ENCODE results near the gene CMIP. TPM values are rescaled to one million over a fixed set of nuclear protein-coding genes. Genes with fewer than 3 reads are reported as not detected.

The CMIP gene
- polyA plus RNA-seq, 3 donors = 0.85 to 61.9 (median 0.93) TPM

DNA sequence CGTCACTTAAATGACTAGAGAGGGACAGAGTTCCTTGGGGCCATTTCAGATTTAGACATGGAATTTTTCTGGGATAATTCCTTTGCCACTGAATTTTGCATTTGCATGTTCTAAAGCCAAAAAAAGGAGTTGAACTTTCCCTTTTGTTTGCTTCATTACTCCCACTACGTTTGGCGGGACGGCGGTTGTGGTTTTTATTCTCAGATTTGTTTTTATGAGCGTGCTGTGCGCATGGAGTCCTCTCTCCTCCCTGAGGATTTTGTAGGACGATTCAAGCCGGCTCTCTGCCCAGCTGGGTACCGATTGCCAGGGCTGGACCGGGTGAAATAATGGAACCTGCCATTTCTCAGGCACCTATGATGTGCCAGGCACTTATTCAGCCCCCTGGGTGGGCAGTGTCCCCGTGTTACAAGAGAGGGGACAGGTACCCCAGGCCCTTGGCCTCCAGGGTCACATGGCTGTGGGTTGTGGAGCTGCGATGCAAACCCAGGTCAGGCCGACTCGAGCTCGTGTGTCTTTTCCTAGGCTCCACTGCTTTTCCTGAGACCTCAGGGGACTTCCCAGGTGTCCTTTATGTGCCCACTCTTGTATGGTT, 18.8 kb downstream of the CMIP start:
- H3K36me3 Mint-ChIP-seq = peaks cover 50 to 70% of the 10 kb centered on the region in 2 donors
- no peak for DNase-seq
- TF ChIP-seq, protein P1, sequence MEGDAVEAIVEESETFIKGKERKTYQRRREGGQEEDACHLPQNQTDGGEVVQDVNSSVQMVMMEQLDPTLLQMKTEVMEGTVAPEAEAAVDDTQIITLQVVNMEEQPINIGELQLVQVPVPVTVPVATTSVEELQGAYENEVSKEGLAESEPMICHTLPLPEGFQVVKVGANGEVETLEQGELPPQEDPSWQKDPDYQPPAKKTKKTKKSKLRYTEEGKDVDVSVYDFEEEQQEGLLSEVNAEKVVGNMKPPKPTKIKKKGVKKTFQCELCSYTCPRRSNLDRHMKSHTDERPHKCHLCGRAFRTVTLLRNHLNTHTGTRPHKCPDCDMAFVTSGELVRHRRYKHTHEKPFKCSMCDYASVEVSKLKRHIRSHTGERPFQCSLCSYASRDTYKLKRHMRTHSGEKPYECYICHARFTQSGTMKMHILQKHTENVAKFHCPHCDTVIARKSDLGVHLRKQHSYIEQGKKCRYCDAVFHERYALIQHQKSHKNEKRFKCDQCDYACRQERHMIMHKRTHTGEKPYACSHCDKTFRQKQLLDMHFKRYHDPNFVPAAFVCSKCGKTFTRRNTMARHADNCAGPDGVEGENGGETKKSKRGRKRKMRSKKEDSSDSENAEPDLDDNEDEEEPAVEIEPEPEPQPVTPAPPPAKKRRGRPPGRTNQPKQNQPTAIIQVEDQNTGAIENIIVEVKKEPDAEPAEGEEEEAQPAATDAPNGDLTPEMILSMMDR (IDR thresholded peaks at IDR 0.05) = no peak
- peaks cover 0 to 4% (median 0%) of the 10 kb centered on the region in 3 donors for H3K27me3 Mint-ChIP-seq (ENCODE audit: low read depth in 3 of 3)
- intact Hi-C loops (cut with micrococcal nuclease) = loop anchor here in 1 of 2 donors (5.0 kb wide), 1 partner anchor 34 kb away; no protein-coding TSS in a partner anchor
- 92% methylated on average over 14 of the region's 16 CpGs for WGBS (ENCODE audit: insufficient coverage)
- no peaks in the 10 kb centered on the region for H3K9me3 Mint-ChIP-seq
- H3K27ac Mint-ChIP-seq = no peak overlapping the region
- H3K27ac ChIP-seq (ENCODE audit: low read depth in 1 of 2, low read length in 2 of 2) = peak overlapping the region in 1 of 2 donors; percentile 32
- H3K9ac ChIP-seq (ENCODE audit: insufficient read depth, low read length, poor library complexity, severe bottlenecking) = no peak overlapping the region
- no peak overlapping the region for H3K4me2 ChIP-seq (replicated peaks; ENCODE audit: extremely low read depth, low read length, poor library complexity, severe bottlenecking)
- H3K4me1 Mint-ChIP-seq = peaks cover 94% of the 10 kb centered on the region
- peaks cover 100% of the 10 kb centered on the region for H4K20me1 ChIP-seq (ENCODE audit: insufficient read depth, low read length)
- H3K4me3 ChIP-seq (replicated peaks in 1 of 3; ENCODE audit: low read depth in 2 of 3, low read length in 3 of 3) = no peak overlapping the region
- no peaks in the 10 kb centered on the region for H3K9me3 ChIP-seq (replicated peaks in 1 of 2; ENCODE audit: control insufficient read depth in 1 of 2, insufficient read depth in 1 of 2, low read length in 2 of 2)
- H2AFZ ChIP-seq (ENCODE audit: insufficient read depth, low read depth, low read length, poor library complexity, severe bottlenecking) = no peak overlapping the region
- H3K79me2 ChIP-seq (ENCODE audit: insufficient read depth, low read length) = peaks cover 100% of the 10 kb centered on the region
- no peak overlapping the region for H3K4me3 Mint-ChIP-seq
- H3K27me3 ChIP-seq (ENCODE audit: control insufficient read depth in 2 of 2, insufficient read depth in 2 of 2, low read length in 2 of 2) = no peaks in the 10 kb centered on the region
- peaks cover 74 to 97% of the 10 kb centered on the region in 2 donors for H3K4me1 ChIP-seq (ENCODE audit: control insufficient read depth in 1 of 2, insufficient read depth in 2 of 2, low read length in 2 of 2)
- H3K36me3 ChIP-seq (replicated peaks in 1 of 2; ENCODE audit: control insufficient read depth in 1 of 2, insufficient read depth in 2 of 2, low read length in 2 of 2) = peaks cover 17 to 43% of the 10 kb centered on the region in 2 donors

- peaks cover 12 to 34% of the 10 kb centered on the region in 2 donors for H3K36me3 ChIP-seq (replicated peaks in 1 of 2; ENCODE audit: control insufficient read depth in 1 of 2, insufficient read depth in 2 of 2, low read length in 2 of 2)
- no peaks in the 10 kb centered on the region for H3K27me3 ChIP-seq (ENCODE audit: control insufficient read depth in 2 of 2, insufficient read depth in 2 of 2, low read length in 2 of 2)
- H3K4me2 ChIP-seq (replicated peaks; ENCODE audit: extremely low read depth, low read length, poor library complexity, severe bottlenecking) = no peak overlapping the region
- Mint-ChIP-seq H3K36me3 (peaks cover 45 to 64% of the 10 kb centered on the region in 2 donors), H3K4me3 (no peak overlapping the region), H3K27me3 (ENCODE audit: low read depth in 3 of 3) (peaks cover 0 to 3% (median 0%) of the 10 kb centered on the region in 3 donors), H3K4me1 (peaks cover 94% of the 10 kb centered on the region), H3K9me3 (no peaks in the 10 kb centered on the region), H3K27ac (peak overlapping the region in 4 of 7 donors; percentile 54 to 89 (median 60))
- no peak overlapping the region for H3K4me3 ChIP-seq (replicated peaks in 1 of 3; ENCODE audit: low read depth in 2 of 3, low read length in 3 of 3)
- WGBS (ENCODE audit: insufficient coverage) = 100% methylated on average over 2 of the region's 5 CpGs
- peaks cover 93% of the 10 kb centered on the region for H4K20me1 ChIP-seq (ENCODE audit: insufficient read depth, low read length)
- no peak overlapping the region for H3K9ac ChIP-seq (ENCODE audit: insufficient read depth, low read length, poor library complexity, severe bottlenecking)
- H2AFZ ChIP-seq (ENCODE audit: insufficient read depth, low read depth, low read length, poor library complexity, severe bottlenecking) = no peak overlapping the region
- no peaks in the 10 kb centered on the region for H3K9me3 ChIP-seq (replicated peaks in 1 of 2; ENCODE audit: control insufficient read depth in 1 of 2, insufficient read depth in 1 of 2, low read length in 2 of 2)
- TF ChIP-seq, protein P1 (IDR thresholded peaks at IDR 0.05) = no peak
- H3K79me2 ChIP-seq (ENCODE audit: insufficient read depth, low read length) = peaks cover 100% of the 10 kb centered on the region
- no peak for DNase-seq
- intact Hi-C loops (cut with micrococcal nuclease) = loop anchor here in 1 of 2 donors (5.0 kb wide), 1 partner anchor 33 kb away; no protein-coding TSS in a partner anchor
- H3K27ac ChIP-seq (ENCODE audit: low read depth in 1 of 2, low read length in 2 of 2) = peak overlapping the region in 1 of 2 donors; percentile 32
- peaks cover 78 to 97% of the 10 kb centered on the region in 2 donors for H3K4me1 ChIP-seq (ENCODE audit: control insufficient read depth in 1 of 2, insufficient read depth in 2 of 2, low read length in 2 of 2)
These were observed 19.7 kb downstream of the CMIP start for GRCh38 chr16:81464279-81464678.

All from CD14-positive monocyte (primary cell).